VCaP (cell line): ENCODE data around the gene AP1S3.
"Not testable (repeated sequence)": the region's sequence is repeated elsewhere in the genome, so short reads cannot be mapped to it uniquely, and the experiment has no call there.

Source experiments
- H3K27ac ChIP-seq: fragments of 450-650 bp; 2 replicates; pipeline ENCODE4 v1.5.1; 2017
- TF ChIP-seq, protein P1 (sequence below): fragments of 450-650 bp; conservative IDR thresholded peaks from 2 replicates; pipeline ENCODE4 v1.5.1; 2017; ENCODE audit warnings: mild to moderate bottlenecking, moderate library complexity

Gene AP1S3

GRCh38 chr2:223800908-223801307 lies 36.5 kb downstream of the AP1S3 start:
- TF ChIP-seq, protein P1, sequence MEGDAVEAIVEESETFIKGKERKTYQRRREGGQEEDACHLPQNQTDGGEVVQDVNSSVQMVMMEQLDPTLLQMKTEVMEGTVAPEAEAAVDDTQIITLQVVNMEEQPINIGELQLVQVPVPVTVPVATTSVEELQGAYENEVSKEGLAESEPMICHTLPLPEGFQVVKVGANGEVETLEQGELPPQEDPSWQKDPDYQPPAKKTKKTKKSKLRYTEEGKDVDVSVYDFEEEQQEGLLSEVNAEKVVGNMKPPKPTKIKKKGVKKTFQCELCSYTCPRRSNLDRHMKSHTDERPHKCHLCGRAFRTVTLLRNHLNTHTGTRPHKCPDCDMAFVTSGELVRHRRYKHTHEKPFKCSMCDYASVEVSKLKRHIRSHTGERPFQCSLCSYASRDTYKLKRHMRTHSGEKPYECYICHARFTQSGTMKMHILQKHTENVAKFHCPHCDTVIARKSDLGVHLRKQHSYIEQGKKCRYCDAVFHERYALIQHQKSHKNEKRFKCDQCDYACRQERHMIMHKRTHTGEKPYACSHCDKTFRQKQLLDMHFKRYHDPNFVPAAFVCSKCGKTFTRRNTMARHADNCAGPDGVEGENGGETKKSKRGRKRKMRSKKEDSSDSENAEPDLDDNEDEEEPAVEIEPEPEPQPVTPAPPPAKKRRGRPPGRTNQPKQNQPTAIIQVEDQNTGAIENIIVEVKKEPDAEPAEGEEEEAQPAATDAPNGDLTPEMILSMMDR: no peak
- H3K27ac ChIP-seq: peak overlapping the region; percentile 78

DNA sequence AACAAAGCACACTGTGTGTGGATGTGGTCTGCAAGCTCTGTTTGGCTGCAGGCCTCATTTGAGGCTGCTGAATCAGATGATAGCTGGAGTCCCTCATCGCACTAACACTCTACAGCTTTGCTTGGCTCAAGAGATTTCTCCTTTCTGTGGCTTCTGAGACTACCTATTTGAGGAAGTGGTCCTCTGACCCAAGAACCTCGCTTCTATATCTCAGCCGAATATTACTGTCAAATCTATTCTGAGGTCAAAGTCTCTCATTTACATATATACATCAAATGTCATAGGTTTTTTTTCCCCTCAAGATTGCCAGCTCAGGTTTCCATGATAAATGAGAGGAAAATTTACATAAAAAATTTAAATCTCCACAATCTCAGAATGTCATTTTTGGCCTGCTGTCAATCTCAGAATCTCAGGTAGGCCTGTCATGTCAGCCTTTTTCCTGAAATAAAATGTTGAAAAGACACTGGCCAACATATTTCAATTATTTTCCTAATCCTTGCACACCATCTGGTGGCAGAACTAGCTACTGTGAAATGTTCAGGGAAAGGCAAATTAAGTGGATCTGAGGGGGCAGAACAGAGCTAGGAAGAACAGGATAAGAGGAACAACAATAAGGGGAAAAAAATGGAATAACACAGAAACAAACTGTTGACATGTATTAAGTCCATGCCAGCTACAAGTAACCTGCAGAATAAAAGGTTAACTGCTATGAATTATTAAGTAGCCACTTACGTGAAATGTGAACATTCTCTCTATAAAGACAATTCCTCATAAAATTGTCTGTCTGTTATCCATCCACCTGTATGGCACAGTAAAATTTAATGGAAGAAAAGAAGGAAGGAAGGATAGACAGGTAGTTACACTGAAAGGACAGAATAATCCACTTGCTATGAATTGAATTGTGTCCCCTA lies 39.3 kb downstream of the AP1S3 start:
- H3K27ac ChIP-seq: peak overlapping the region; percentile 78
- TF ChIP-seq, protein P1: peak; percentile 72

- TF ChIP-seq, protein P1: no peak
- H3K27ac ChIP-seq: peak overlapping the region; percentile 78
Observed at GRCh38 chr2:223797037-223797436, 40.3 kb downstream of the AP1S3 start.

DNA sequence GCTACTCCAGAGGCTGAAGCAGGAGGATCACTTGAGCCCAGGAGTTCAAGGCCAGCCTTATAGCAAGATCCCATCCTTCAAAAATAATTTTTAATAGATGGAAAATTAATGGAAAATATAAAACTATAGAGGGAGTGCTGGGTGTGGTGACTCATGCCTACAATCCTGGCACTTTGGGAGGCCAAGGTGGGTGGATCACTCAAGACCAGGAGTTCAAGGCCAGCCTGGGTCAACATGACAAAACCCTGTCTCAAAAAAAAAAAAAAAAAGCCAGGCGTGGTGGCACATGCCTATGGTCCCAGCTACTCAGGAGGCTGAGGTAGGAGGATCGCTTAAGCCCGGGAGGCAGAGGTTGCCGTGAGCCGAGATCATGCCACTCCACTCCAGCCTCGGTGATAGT lies 48.0 kb downstream of the AP1S3 start:
- TF ChIP-seq, protein P1: no peak
- no peak overlapping the region for H3K27ac ChIP-seq

GRCh38 chr2:223788826-223789225 lies 48.6 kb downstream of the AP1S3 start:
- H3K27ac ChIP-seq: no peak overlapping the region
- TF ChIP-seq, protein P1: no peak

DNA sequence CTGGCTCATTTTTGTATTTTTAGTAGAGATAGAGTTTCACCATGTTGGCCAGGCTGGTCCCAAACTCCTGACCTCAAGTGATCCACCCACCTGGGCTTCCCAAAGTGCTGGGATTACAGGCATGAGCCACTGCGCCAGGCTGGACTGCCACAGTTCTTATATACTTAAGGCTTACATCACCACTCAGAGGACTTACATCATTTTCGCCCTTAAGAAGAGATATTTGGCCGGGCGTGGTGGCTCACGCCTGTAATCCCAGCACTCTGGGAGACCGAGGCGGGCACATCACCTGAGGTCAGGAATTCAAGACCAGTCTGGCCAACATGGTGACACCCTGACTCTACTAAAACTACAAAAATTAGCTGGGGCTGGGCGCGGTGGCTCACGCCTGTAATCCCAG lies 49.3 kb downstream of the AP1S3 start:
- H3K27ac ChIP-seq: not testable (repeated sequence)

GRCh38 chr2:223787358-223787757 lies 50.0 kb downstream of the AP1S3 start:
- H3K27ac ChIP-seq: no peak overlapping the region
- TF ChIP-seq, protein P1: no peak

DNA sequence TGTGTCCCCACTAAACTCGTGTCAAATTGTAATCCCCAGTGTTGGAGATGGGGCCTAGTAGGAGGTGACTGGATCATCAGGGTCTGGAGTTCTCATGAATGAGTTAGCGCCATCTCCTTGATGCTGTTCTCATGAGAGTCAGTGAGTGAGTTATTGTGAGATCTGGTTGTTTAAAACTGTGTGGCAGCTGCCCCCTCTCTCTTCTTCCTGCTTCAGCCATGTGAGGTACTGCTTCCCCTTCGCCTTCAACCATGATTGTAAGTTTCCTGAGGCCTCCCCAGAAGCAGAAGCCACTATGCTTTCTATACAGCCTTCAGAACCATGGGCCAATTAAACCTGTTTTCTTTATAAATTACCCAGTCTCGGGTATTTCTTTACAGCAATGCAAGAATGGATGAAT lies 50.4 kb downstream of the AP1S3 start:
- TF ChIP-seq, protein P1: no peak
- H3K27ac ChIP-seq: no peak overlapping the region
